ENCODE results near the gene DAZAP2.
"Not testable (repeated sequence)": the region's sequence is repeated elsewhere in the genome, so short reads cannot be mapped to it uniquely, and the experiment has no call there.

Gene DAZAP2

DNA sequence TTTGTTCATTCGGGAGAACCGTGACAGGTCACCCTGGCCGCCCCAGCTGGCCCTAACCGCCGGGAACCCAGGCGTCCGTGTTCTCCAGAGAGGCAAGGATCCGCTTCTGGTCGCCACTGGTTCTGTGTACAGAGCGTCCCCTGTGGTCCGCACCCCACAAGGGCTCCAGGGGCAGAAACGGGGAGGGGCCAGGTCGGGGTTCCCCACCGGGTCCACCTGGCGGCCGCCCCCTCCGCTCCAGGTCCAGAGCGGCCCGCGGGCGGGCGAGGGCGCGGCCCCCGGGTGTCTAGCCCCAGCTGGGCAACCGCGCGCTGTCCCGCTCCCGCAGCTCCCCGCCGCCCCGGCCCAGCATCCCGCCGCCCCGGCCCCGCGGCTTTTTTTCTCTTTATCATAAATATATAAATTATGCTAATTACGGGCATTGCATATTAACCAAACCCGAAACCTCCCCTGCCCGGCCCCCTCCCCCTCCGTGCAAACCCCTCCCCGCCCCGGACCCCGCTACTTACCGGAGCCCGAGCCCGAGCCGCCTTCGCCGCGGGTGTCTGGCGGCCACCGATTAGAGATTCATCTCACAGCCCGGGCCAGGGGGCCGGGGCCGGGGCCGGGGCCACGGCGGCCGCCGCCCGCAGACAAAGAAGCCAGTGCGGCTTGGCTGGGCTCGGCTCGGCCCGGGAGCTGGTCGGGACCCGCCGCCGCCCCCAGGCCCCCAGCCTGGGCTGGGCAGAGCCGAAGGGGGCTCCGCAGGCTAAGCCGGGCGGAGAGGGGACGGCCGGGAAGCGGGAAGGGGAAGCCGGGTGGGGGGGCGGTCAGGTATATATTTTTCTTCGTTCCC, 21.3 kb upstream of the DAZAP2 start:
- DNase-seq (ENCODE audit: low read depth): no peak

DNA sequence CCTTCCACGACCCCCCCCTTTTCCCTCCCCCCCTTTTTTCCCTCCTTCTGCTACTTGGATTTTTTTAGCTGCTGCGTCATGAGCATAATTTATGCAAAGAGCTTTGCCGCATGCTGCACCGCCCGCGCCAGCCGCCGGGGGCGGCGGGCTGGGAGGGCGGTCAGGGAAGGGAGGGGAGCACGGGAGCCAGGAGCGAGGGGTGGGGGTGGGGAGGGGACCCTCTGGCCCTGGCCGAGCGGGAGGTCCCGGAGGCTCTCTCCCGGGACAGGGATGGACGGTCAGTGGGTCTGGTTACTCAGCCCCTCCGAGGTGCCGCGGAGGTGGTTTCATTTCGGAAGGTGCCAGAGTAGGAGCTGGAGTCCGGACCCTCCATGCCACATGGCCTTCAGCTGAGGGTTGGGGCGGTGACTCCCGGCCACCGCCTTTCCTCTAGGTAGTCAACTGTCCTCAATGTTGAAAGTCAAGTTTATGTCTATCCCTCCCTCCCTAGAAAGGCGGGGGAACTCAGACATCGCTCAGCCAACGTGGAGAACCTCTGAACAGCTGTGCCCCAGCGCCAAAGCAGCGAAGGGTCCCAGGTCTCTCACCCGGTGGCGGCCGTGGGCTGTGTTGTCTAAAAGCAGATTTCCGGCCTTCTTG, 20.5 kb upstream of the DAZAP2 start, which contains the start of gene POU6F1:
POU6F1 (minus strand) TSS at position 95 of the 639 bp plus-strand sequence. CDS start 11,226 bp downstream, outside the sequence.
- peak; percentile 32 for DNase-seq (ENCODE audit: low read depth)

DNA sequence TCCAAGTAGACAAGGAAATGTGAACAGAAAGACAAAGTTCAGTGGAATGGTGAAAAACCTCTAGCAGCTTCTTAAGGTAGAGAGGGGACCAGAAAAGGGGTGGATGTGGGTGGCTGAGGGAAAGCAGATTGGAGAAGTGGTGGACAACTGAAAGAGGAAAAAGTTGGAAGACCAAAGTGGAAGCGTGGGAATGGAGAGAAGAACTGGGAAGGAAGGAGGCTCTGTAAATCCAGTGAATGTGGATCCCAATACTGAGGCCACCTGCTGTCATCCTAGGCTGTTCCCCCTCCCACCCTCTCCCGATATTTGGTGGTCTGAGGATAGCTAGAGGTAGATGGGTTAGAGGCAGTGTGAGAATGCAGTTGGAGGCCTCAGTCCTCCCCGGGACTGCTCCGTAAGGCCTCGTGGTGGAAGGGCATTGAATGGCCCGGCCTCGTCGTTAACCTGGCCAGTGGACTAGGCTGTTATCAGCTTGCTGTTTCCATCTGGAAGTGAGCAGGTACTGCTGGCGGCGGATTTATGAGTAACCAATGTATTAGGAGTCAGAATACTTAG, 19.9 kb upstream of the DAZAP2 start:
- no peak for DNase-seq (ENCODE audit: low read depth)

DNA sequence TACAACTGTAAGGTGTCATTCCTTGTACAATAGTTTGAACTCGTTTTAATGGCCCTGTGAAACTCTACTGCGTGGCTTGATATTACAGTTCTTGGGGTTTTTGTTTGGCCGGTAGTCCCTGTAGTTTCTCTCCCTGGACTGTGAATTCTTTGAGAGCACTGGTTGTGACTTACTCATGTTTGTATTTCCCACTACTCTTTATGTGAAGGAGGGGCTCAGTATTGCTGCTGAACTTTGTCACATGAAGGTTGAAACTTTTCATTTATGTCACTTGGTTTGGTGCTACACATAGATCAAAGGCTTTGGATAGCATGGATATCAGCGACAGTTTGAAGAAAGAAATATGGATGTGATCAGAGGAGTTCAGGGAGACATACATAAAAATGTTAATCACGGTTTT, 19.3 kb upstream of the DAZAP2 start:
- DNase-seq (ENCODE audit: low read depth): no peak

DNA sequence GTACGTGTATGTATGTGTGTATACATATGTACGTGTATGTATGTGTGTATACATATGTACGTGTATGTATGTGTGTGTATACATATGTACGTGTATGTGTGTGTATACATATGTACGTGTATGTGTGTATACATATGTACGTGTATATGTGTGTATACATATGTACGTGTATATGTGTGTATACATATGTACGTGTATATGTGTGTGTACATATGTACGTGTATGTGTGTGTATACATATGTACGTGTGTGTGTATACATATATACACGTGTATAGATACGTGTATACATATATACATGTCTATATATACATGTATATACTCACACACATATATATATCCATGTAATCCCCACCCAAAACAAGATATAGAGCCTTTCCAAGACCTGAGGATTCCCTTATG, 18.8 kb upstream of the DAZAP2 start:
- not testable (repeated sequence) for DNase-seq (ENCODE audit: low read depth)

DNA sequence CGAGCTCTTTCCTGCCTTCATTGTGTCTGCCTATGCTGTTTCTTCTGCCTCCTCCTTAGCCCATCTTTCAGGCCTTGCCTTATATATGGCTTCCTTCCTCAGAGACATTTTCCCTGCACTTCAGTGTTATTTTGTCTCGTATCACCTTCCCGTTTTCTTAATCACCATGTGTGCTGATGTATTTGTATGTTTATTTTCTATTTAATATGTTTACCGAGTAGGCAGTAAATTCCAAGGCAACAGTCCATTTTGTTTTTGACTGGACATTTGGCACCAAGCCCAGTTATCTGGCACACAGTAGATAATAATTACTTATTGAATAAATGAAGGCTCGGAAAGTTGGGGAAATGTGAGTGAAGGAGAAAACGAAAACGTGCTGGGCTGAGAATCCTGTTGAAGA, 16.2 kb upstream of the DAZAP2 start:
- no peak for DNase-seq (ENCODE audit: low read depth)

DNA sequence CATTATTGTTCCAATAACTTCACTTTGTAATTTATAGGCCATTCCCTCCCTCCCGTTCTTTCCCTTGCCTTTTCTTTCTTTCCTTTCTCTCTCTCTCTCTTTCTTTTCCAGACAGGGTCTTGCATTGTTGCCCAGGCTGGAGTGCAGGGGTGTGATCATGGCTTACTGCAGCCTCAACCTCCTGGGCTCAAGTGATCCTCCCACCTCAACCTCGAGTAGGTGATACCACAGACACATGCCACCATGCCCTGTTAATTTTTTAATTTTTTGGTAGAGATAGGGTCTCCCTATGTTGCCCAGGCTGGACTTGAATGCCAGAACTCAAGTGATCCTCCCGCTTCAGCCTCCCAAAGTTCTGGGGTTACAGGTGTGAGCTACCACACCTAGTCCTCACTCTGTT, 14.0 kb upstream of the DAZAP2 start:
- DNase-seq (ENCODE audit: low read depth): no peak

DNA sequence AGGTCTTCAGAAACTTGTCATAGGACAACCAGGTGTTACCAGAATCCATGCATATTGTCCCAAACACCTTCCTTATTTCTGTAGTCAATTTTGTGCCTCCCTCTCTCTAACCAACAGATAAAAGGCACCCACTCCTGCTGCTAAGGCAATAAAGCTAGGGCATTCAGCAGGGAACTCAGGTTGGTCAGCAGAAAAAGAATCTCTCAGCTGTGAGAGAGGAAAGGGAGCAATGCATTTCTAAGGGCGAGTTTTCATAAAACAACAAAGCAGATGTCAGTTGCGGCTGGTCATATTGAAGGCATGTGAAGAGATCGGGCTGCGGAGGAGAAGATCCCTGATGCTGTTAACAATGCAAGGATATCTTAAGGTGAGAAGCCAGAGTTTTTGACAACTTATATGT, 13.4 kb upstream of the DAZAP2 start:
- DNase-seq (ENCODE audit: low read depth): no peak

DNA sequence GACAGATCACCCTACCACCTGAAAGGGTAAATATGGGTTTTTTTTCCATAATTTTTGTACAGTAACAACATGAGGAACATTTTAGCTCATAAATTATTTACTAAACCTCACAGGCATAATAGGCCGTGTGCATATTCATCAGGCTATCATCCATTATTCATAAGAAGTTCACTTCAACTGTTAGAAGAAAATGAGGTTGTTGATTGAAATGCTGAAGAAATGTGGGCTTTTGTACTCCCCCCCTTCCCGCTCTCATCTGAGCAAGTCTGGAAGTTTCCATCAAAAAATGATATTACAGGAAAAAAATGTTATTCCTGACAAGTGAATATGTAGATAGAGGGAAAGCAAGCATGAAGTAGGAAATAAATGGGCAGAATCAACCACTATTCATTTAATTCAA, 12.9 kb upstream of the DAZAP2 start:
- DNase-seq (ENCODE audit: low read depth): no peak

DNA sequence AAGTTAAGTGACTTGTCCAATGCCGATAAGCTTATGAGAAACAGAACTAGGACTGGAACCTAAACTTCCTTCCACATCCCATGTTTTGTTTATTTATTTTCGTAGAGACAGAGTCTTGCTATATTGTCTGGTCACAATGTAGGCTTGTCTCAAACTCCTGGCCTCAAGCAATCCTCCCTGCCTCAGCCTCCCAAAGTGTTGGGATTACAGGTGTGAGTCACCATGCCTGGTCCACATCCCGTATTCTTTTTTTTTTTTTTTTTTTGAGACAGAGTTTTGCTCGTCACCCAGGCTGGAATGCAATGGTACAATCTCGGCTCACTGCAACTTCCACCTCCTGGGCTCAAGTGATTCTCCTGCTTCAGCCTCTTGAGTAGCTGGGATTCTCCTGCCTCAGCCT, 11.5 kb upstream of the DAZAP2 start:
- DNase-seq (ENCODE audit: low read depth): not testable (repeated sequence)

DNA sequence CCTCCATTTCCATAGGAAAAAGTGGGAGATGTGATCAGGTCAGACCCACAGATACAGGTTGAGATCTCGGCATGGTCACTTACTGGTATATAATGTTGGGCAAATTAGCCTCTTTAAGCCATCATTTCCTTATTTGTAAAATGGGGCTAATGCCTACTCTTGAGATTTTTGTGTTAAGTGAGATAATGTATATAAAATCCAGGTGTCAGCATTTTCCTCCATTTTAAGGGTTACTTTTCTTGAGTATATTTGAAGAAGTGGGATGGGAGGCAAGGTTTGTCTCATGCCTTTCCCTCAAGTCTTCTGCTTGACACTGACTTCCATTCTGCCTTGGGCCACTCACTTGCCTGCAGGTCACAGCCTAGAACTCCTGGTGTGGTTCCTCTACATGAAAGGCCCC, 10.7 kb upstream of the DAZAP2 start:
- no peak for DNase-seq (ENCODE audit: low read depth)

DNA sequence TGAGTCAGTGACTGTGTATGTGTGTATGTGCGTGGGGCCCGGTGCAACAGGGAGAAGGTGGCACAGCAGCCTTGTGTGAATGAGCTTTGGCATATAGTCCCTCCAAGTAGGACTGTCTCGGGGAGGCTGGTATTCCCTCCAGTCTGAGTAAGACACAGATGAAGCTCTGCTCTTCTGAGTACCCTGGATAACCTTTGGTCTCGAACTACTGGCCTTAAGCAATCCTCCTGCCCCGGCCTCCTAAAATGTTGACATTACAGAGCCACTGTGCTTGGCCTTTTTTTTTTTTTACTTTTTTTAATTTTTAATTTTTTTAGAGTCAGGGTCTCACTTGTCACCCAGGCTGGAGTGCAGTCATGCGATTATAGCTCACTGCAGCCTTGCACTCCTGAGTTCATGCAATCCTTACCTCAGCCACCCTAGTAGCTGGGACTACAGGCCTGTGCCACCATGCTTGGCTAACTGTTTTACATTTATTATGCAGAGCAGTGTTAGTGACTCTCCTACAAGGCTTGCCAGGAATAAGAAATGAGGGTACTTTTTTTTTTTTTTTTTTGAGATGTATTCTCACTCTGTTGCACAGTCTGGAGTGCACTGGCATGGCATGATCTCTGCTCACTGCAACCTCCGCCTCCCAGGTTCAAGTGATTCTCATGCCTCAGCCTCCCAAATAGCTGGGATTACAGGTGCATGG, 9.4 kb upstream of the DAZAP2 start:
- no peak for DNase-seq (ENCODE audit: low read depth)

DNA sequence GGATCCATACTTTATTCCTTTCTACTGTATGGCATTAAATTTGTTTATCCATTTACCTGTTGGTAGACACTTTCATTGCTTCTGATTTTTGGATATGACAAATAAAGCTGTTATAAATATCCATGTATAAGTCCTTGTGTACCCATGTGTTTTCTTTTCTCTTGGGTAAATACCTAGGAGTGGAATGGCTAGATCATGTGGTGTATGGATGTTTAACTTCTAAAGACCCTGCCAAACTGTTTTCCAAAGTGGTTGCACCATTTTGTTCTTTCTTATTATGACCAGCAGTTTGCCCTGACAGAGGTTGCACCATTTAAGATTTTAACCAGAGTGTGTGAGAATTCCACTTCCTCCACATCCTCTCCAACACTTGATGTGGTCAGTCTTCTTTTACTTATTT, 6.0 kb upstream of the DAZAP2 start:
- DNase-seq (ENCODE audit: low read depth): no peak

DNA sequence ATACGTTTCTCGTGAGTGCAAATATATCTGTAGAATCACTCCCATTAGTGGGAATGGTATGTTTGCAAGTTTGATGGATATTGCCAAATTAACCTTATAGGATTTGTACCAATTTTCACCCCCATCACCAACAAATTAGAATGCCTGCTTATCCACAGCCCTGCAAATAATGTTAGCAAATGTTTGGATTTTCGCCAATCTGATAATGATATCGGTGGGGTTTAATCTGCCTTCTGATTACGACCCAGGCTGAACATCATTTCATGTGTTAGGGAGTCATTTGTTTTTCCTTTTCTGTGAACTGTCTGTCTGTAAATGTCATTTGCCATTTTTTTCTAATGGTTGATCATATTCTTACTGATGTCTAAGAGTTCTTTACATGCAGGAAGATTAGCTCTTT, 4.1 kb upstream of the DAZAP2 start:
- DNase-seq (ENCODE audit: low read depth): no peak

DNA sequence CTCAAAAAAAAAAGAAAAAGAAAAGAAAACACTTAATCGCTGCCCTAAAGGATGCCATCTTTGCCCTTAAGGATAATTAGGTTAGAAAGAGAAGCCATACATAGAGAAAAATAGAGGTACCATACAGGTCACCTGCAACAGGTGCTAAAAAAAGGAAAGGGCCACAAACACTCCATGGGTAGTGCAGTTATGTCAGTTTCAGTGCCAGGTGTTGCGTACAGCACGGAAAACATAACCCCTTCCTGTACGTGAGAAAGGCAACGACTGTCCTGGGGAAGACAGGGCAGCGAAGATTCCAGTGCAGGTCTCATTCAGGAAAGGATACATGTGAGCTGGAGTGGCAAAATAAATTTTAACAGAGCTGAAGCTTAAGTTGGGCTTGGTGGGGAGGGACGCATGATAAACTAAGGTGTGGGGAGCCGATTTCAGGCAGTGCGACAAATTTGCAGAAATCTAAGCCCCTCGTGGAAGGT, 553 bp upstream of the DAZAP2 start:
- DNase-seq (ENCODE audit: low read depth): no peak

DNA sequence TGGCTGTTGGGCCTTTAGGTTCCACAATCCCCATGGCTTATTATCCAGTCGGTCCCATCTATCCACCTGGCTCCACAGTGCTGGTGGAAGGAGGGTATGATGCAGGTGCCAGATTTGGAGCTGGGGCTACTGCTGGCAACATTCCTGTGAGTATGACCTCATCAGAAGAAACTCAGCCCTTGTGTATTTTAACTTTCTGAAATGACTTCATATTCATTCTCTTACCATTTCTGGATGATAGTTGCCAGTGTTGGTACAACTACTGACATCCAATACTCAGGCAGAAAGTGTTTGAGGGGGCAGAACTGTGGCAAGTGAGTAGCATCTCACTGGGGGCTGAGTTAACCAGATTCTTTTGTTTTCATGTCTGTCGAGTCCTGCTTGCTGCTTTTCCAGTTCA, 2.3 kb downstream of the DAZAP2 start:
- no peak for DNase-seq (ENCODE audit: low read depth)

DNA sequence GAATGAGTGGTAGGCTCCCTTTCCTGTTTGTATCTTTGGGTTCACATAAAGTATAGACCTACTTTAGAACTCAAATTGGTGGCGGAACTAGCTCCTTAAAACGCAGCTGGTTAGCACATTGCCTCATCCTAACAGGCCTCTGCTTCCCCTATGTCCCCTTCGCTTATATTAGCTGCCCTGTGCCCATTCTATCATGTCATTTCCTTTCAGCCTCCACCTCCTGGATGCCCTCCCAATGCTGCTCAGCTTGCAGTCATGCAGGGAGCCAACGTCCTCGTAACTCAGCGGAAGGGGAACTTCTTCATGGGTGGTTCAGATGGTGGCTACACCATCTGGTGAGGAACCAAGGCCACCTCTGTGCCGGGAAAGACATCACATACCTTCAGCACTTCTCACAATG, 3.5 kb downstream of the DAZAP2 start:
- no peak for DNase-seq (ENCODE audit: low read depth)

DNA sequence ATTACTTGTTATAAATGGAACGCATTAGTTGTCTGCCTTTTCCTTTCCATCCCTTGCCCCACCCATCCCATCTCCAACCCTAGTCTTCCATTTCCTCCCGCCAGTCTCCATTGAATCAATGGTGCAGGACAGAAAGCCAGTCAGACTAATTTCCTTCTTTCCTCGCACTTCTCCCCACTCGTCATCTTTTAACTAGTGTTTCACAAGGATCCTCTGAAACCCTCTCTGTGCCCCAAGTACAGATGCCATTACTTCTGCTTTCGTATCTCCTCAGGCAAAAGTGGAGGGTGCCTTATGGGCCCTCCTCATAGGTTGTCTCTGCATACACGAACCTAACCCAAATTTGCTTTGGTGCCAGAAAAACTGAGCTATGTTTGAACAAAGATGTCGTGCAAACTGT, 4.2 kb downstream of the DAZAP2 start:
- no peak for DNase-seq (ENCODE audit: low read depth)

DNA sequence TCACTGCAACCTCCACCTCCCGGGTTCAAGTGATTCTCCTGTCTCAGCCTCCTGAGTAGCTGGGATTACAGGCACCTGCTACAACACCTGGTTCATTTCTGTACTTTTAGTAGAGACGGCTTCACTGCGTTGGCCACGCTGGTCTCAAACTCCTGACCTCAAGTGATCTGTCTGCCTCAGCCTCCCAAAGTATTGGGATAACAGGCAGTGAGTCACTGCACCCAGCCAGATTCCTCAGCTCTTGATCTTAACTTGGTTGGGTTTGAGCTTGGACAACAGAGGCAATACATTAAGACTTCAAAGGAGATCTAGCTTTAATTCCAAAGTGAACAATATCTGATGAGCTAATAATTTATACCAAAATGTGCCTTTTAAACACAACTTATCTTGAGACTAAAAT, 5.6 kb downstream of the DAZAP2 start:
- no peak for DNase-seq (ENCODE audit: low read depth)

DNA sequence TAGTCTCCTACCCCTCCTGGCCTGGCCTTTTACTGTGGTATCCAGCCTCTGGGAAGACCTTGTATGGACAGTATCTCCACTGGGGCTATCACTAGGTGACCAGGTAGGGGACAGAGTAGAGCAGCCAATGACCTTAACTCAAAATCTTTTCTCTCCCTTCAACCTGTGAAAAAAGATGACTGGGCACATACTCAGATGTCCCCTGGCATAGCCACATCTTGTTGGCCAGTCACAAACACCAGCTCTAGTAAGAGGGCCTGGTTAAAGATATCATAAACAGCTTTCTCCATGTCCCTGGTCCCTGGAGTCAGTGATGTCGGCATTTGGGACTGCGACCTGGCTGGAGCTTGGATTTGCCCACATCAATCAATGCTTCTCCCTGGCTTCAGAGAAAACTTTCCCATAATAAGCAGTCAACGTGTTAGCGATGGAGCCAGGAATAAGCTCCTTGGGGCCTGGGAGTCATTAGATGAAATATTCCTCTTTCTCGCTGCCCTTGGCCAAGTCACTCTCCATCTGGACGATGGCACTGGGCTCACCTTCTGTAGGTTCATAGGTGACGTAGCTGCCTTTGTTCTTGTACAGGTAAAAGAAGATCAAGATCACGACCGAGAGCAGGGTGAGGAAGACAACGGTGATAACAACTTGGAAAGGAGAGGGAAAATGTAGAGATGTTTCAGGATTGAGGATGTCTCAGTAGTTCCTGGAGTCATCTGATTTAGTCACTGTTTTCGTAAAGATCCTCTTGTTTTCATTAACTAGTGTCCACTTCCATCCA, 7.0 kb downstream of the DAZAP2 start:
- DNase-seq (ENCODE audit: low read depth): no peak

DNA sequence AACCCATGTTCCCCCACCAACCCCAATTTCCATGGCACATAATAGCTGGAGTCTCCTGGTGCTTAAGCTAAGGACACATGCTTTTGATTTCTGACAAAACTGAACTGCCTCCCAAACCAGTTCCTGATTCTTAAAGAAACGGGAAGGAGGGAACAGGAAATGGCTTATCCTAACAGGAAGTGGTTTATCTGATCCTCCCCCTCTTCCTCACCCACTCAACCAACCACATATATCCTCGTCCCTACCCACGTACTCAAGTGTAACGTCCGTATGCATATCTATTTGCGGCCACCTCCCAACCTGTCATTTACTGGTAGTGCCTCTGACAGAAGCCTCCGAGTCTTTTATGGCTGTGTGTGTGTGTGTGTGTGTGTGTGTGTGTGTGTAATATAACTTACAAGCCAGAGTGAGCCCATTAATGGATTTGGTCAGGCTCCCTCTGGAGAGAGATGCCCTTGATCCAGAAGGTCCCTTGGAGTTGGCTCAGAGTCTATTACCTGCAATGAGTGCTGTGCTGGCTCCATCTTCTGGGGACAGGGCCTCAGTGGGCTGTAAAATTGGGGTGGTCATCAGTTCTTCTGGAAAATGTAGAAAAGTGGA, 7.7 kb downstream of the DAZAP2 start:
- no peak for DNase-seq (ENCODE audit: low read depth)
